BLaER1 treated with 17β-estradiol and CSF1 and Interleukin-3, amounts not matched to agents 10 nM and 100 nM (cell line): ENCODE data around the gene SHROOM3.

Experiments
- H3K27ac ChIP-seq, 11 experiments: shearing (Covaris generic); formaldehyde crosslinking; 2 replicates each; pipeline ENCODE4 v1.8.1; 2022
- H3K27me3 ChIP-seq, 11 experiments: shearing (Covaris generic); formaldehyde crosslinking; 2 replicates each; pipeline ENCODE4 v1.8.1; 2022
- H3K36me3 ChIP-seq, 11 experiments: shearing (Covaris generic); formaldehyde crosslinking; 2 replicates each; pipeline ENCODE4 v1.8.1; 2022
- H3K4me1 ChIP-seq, 10 experiments: shearing (Covaris generic); formaldehyde crosslinking; 2 replicates each; pipeline ENCODE4 v1.8.1; 2022
- H3K4me2 ChIP-seq, 11 experiments: shearing (Covaris generic); formaldehyde crosslinking; 2 replicates each; pipeline ENCODE4 v1.8.1; 2022
- H3K4me3 ChIP-seq, 10 experiments: shearing (Covaris generic); formaldehyde crosslinking; 2 replicates each; pipeline ENCODE4 v1.8.1; 2022
- H3K9ac ChIP-seq, 11 experiments: shearing (Covaris generic); formaldehyde crosslinking; 2 replicates each; pipeline ENCODE4 v1.8.1; 2022
- H3K9me3 ChIP-seq, 11 experiments: shearing (Covaris generic); formaldehyde crosslinking; replicated peaks in 1 of 11; 2 replicates each; pipeline ENCODE4 v1.8.1; 2022
- H4K20me1 ChIP-seq, 11 experiments: shearing (Covaris generic); formaldehyde crosslinking; 2 replicates each; pipeline ENCODE4 v1.8.1; 2022
- Cebpa-rat ChIP-seq, 11 experiments: shearing (Covaris generic); IDR thresholded peaks; 2 replicates each; pipeline ENCODE4 v1.8.1; 2022

Gene SHROOM3

GRCh38 chr4:76708971-76709771, 274.1 kb downstream of the SHROOM3 start:
- no peak overlapping the region for H3K9ac ChIP-seq
- no peak overlapping the region for H3K4me2 ChIP-seq
- TF ChIP-seq Cebpa-rat (IDR thresholded peaks at IDR 0.05) = no peak
- H3K4me1 ChIP-seq = peaks cover 0 to 13% (median 0%) of the 10 kb centered on the region in 10 experiments; a peak in 7 of 20 replicates
- H4K20me1 ChIP-seq = no peaks in the 10 kb centered on the region; a peak in 2 of 22 replicates
- H3K9me3 ChIP-seq = peaks cover 0 to 13% (median 4%) of the 10 kb centered on the region in 11 experiments; a peak in 4 of 22 replicates
- no peak overlapping the region for H3K4me3 ChIP-seq
- no peak overlapping the region for H3K27ac ChIP-seq
- H3K27me3 ChIP-seq = peaks cover 0 to 59% (median 0%) of the 10 kb centered on the region in 11 experiments; a peak in 4 of 22 replicates
- H3K36me3 ChIP-seq = peaks cover 0 to 97% (median 51%) of the 10 kb centered on the region in 11 experiments; a peak in 15 of 22 replicates

GRCh38 chr4:76709772-76710090, 274.7 kb downstream of the SHROOM3 start:
- Histone ChIP-seq H3K4me1 (peaks cover 0 to 10% (median 0%) of the 10 kb centered on the region in 10 experiments; a peak in 6 of 20 replicates), H3K4me2 (no peak overlapping the region), H3K4me3 (no peak overlapping the region), H3K9me3 (peaks cover 0 to 13% (median 4%) of the 10 kb centered on the region in 11 experiments; a peak in 4 of 22 replicates), H3K36me3 (peaks cover 0 to 97% (median 51%) of the 10 kb centered on the region in 11 experiments; a peak in 15 of 22 replicates), H3K27me3 (peaks cover 0 to 64% (median 0%) of the 10 kb centered on the region in 11 experiments; a peak in 4 of 22 replicates), H4K20me1 (no peaks in the 10 kb centered on the region; a peak in 2 of 22 replicates), H3K9ac (no peak overlapping the region), H3K27ac (0 out of 22 replicates have a peak overlapping the region, but pooled peaks of 1 of the 11 experiments have one; percentile 3)
- TF ChIP-seq Cebpa-rat (IDR thresholded peaks at IDR 0.05) = no peak

GRCh38 chr4:76712564-76712963, 277.5 kb downstream of the SHROOM3 start:
- H3K9me3 ChIP-seq = no peaks in the 10 kb centered on the region
- peaks cover 8 to 20% (median 18%) of the 10 kb centered on the region in 10 experiments; a peak in 19 of 20 replicates for H3K4me1 ChIP-seq
- H4K20me1 ChIP-seq = peaks cover 0 to 4% (median 0%) of the 10 kb centered on the region in 11 experiments; a peak in 3 of 22 replicates
- no peak for TF ChIP-seq Cebpa-rat (IDR thresholded peaks at IDR 0.05)
- H3K27me3 ChIP-seq = peaks cover 0 to 87% (median 0%) of the 10 kb centered on the region in 11 experiments; a peak in 4 of 22 replicates
- H3K4me2 ChIP-seq = no peak overlapping the region
- H3K36me3 ChIP-seq = peaks cover 0 to 93% (median 53%) of the 10 kb centered on the region in 11 experiments; a peak in 15 of 22 replicates
- no peak overlapping the region for H3K27ac ChIP-seq
- H3K9ac ChIP-seq = no peak overlapping the region
- H3K4me3 ChIP-seq = no peak overlapping the region

GRCh38 chr4:76714226-76714625, 279.2 kb downstream of the SHROOM3 start:
- peaks cover 12 to 32% (median 28%) of the 10 kb centered on the region in 10 experiments for H3K4me1 ChIP-seq
- no peak for TF ChIP-seq Cebpa-rat (IDR thresholded peaks at IDR 0.05)

GRCh38 chr4:76716020-76716419, 281.0 kb downstream of the SHROOM3 start:
- Histone ChIP-seq H3K9ac (no peak overlapping the region), H3K4me3 (no peak overlapping the region), H3K4me2 (peak overlapping the region in 7 of 11 experiments; percentile 8 to 46 (median 23); a peak in 9 of 22 replicates), H3K36me3 (peaks cover 0 to 83% (median 36%) of the 10 kb centered on the region in 11 experiments; a peak in 15 of 22 replicates), H3K27ac (no peak overlapping the region), H4K20me1 (peaks cover 0 to 4% (median 0%) of the 10 kb centered on the region in 11 experiments; a peak in 2 of 22 replicates), H3K4me1 (peaks cover 12 to 32% (median 28%) of the 10 kb centered on the region in 10 experiments), H3K27me3 (peaks cover 0 to 78% (median 0%) of the 10 kb centered on the region in 11 experiments; a peak in 4 of 22 replicates), H3K9me3 (peaks cover 0 to 3% (median 0%) of the 10 kb centered on the region in 11 experiments; a peak in 1 of 22 replicates)
- no peak for TF ChIP-seq Cebpa-rat (IDR thresholded peaks at IDR 0.05)

More at GRCh38 chr4:76714226-76714625, 279.2 kb downstream of the SHROOM3 start:
- Histone ChIP-seq H3K9ac (no peak overlapping the region), H4K20me1 (peaks cover 0 to 4% (median 0%) of the 10 kb centered on the region in 11 experiments; a peak in 2 of 22 replicates), H3K9me3 (no peaks in the 10 kb centered on the region), H3K36me3 (peaks cover 0 to 85% (median 53%) of the 10 kb centered on the region in 11 experiments; a peak in 15 of 22 replicates), H3K4me2 (no peak overlapping the region), H3K27me3 (peaks cover 0 to 83% (median 0%) of the 10 kb centered on the region in 11 experiments; a peak in 4 of 22 replicates), H3K4me3 (no peak overlapping the region), H3K27ac (no peak overlapping the region)

- peaks cover 12 to 32% (median 28%) of the 10 kb centered on the region in 10 experiments for H3K4me1 ChIP-seq
- TF ChIP-seq Cebpa-rat (IDR thresholded peaks at IDR 0.05) = no peak
- peaks cover 0 to 6% (median 0%) of the 10 kb centered on the region in 11 experiments; a peak in 2 of 22 replicates for H3K9me3 ChIP-seq
- H3K9ac ChIP-seq = no peak overlapping the region
- H3K4me2 ChIP-seq = peak overlapping the region in 5 of 11 experiments; percentile 22 to 46 (median 33); a peak in 10 of 22 replicates
- H3K27me3 ChIP-seq = peaks cover 0 to 77% (median 0%) of the 10 kb centered on the region in 11 experiments; a peak in 4 of 22 replicates
- no peak overlapping the region; a peak in 1 of 22 replicates for H3K27ac ChIP-seq
- no peak overlapping the region for H3K4me3 ChIP-seq
- peaks cover 0 to 4% (median 0%) of the 10 kb centered on the region in 11 experiments; a peak in 2 of 22 replicates for H4K20me1 ChIP-seq
- peaks cover 0 to 82% (median 32%) of the 10 kb centered on the region in 11 experiments; a peak in 15 of 22 replicates for H3K36me3 ChIP-seq
Measured at GRCh38 chr4:76716658-76717057, 281.6 kb downstream of the SHROOM3 start.

- H3K4me1 ChIP-seq = peaks cover 12 to 32% (median 28%) of the 10 kb centered on the region in 10 experiments
- no peak for TF ChIP-seq Cebpa-rat (IDR thresholded peaks at IDR 0.05)
Measured at GRCh38 chr4:76717431-76717830, 282.4 kb downstream of the SHROOM3 start.

GRCh38 chr4:76718021-76718420, 283.0 kb downstream of the SHROOM3 start:
- H3K4me3 ChIP-seq = no peak overlapping the region
- H3K27me3 ChIP-seq = peaks cover 0 to 72% (median 0%) of the 10 kb centered on the region in 11 experiments; a peak in 4 of 22 replicates
- peak overlapping the region in 1 of 11 experiments; percentile 3; a peak in 1 of 22 replicates for H3K4me2 ChIP-seq
- H3K27ac ChIP-seq = no peak overlapping the region
- peaks cover 12 to 34% (median 29%) of the 10 kb centered on the region in 10 experiments for H3K4me1 ChIP-seq
- H4K20me1 ChIP-seq = peaks cover 0 to 4% (median 0%) of the 10 kb centered on the region in 11 experiments; a peak in 2 of 22 replicates
- H3K9ac ChIP-seq = no peak overlapping the region
- peaks cover 0 to 82% (median 28%) of the 10 kb centered on the region in 11 experiments; a peak in 14 of 22 replicates for H3K36me3 ChIP-seq
- peaks cover 0 to 12% (median 3%) of the 10 kb centered on the region in 11 experiments; a peak in 4 of 22 replicates for H3K9me3 ChIP-seq
- no peak for TF ChIP-seq Cebpa-rat (IDR thresholded peaks at IDR 0.05)

More at GRCh38 chr4:76717431-76717830, 282.4 kb downstream of the SHROOM3 start:
- peak overlapping the region in 3 of 11 experiments; percentile 33 to 46 (median 39); a peak in 4 of 22 replicates for H3K4me2 ChIP-seq
- H3K27me3 ChIP-seq = peaks cover 0 to 74% (median 0%) of the 10 kb centered on the region in 11 experiments; a peak in 4 of 22 replicates
- peaks cover 0 to 4% (median 0%) of the 10 kb centered on the region in 11 experiments; a peak in 2 of 22 replicates for H4K20me1 ChIP-seq
- no peak overlapping the region for H3K9ac ChIP-seq
- peaks cover 0 to 12% (median 3%) of the 10 kb centered on the region in 11 experiments; a peak in 4 of 22 replicates for H3K9me3 ChIP-seq
- H3K4me3 ChIP-seq = no peak overlapping the region
- no peak overlapping the region for H3K27ac ChIP-seq
- peaks cover 0 to 82% (median 32%) of the 10 kb centered on the region in 11 experiments; a peak in 15 of 22 replicates for H3K36me3 ChIP-seq
